Osteoblast (primary cell): ENCODE results near the gene REG3A. TPM values are rescaled to one million over a fixed set of nuclear protein-coding genes. Genes with fewer than 3 reads are reported as not detected.

Experiments
- DNase-seq: peaks from one replicate; pipeline ENCODE4 v3.0.0; 2011; ENCODE audit warnings: low spot score, mixed read lengths; ENCODE audit not compliant: insufficient read length; ENCODE audit errors: missing footprints
- H2AFZ ChIP-seq: 2 replicates; pipeline ENCODE4 v1.6.0; 2011; ENCODE audit warnings: mild to moderate bottlenecking, low read length
- H3K27ac ChIP-seq: 2 replicates; pipeline ENCODE4 v1.5.1; 2011; ENCODE audit warnings: mild to moderate bottlenecking, low read depth, low read length, moderate library complexity
- H3K27me3 ChIP-seq: 2 replicates; pipeline ENCODE4 v1.6.0; 2012; ENCODE audit warnings: mild to moderate bottlenecking, control low read depth, inconsistent platforms, low read length, moderate library complexity; ENCODE audit not compliant: insufficient read depth
- H3K36me3 ChIP-seq: 2 replicates; pipeline ENCODE4 v1.5.1; 2011; ENCODE audit warnings: mild to moderate bottlenecking, low read length, control low read depth, moderate library complexity; ENCODE audit not compliant: insufficient read depth
- H3K4me1 ChIP-seq: 2 replicates; pipeline ENCODE4 v1.5.1; 2011; ENCODE audit warnings: mild to moderate bottlenecking, low read length, control low read depth, moderate library complexity; ENCODE audit not compliant: insufficient read depth
- H3K4me2 ChIP-seq: 2 replicates; pipeline ENCODE4 v1.6.0; 2011; ENCODE audit warnings: mild to moderate bottlenecking, low read length; ENCODE audit not compliant: insufficient read depth
- H3K4me3 ChIP-seq: fragments of 200-600 bp; sonication (generic); 3 replicates; pipeline ENCODE4 v1.5.1; 2012; ENCODE audit warnings: mild to moderate bottlenecking, low read length, inconsistent platforms; ENCODE audit not compliant: insufficient read depth
- H3K79me2 ChIP-seq: 2 replicates; pipeline ENCODE4 v1.6.0; 2012; ENCODE audit warnings: mild to moderate bottlenecking, low read length, control low read depth, inconsistent platforms; ENCODE audit not compliant: insufficient read depth
- H3K9me3 ChIP-seq: 2 replicates; pipeline ENCODE4 v1.5.1; 2011; ENCODE audit warnings: low read depth, low read length, control low read depth
- H4K20me1 ChIP-seq: 2 replicates; pipeline ENCODE4 v1.6.0; 2012; ENCODE audit warnings: mild to moderate bottlenecking, low read length, control low read depth; ENCODE audit not compliant: insufficient read depth
- total RNA-seq: library from RNA; depleted of rRNA; stranded (reverse); fragments of >200 nt; gene quantifications from 2 replicates; pipeline ENCODE4 v1.2.3, GENCODE V29; 2012
- TF ChIP-seq, protein P1 (sequence below): IDR thresholded peaks from 2 replicates; pipeline ENCODE4 v1.5.1; 2011; ENCODE audit warnings: mild to moderate bottlenecking, low read depth, low read length, moderate library complexity; ENCODE audit errors: extremely low read depth

REG3A gene
- total RNA-seq, 1 donor: not detected

DNA sequence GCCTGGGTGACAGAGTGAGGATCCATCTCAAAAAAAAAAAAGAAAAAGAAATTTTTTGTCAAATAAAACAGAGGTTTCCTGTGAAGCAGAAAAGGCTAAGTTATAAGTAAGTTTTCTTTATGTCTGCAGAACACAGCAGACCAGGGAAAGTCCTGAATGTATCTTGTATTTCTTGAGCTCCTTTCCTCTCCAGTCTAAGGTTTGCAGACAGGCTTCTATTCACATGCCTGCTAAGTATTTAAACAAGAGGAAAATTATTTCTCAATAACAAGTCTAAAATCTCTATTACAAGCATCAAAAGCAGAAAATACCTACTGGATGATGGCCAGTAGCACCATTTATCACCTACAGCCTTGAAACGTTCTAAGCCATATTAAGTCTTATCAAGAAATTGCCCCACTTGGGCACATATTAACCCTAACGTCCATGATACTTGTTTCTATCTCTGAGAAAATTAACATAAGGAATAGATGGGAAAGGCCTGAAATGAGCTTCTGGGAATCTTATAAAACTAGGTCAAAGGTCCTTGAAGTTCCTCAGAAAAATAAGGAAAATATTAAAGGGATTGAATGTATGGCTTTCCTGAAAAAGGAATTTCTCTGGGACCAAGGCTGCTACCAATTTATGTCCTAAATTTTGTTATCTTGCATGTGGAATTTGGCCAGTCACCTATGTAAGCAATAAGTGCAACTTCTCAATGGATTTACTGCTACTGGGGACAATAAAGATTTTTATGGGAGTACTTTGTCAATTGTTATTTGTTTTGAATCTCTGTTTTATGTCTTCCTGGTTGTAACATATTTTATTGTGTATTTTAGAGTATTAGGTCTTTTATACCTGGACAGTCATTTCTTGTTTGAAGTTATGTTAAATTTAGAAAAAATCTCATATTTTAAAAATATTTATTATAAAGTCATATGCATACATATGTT lies 42.3 kb downstream of the REG3A start:
- Histone ChIP-seq H2AFZ (no peak overlapping the region), H3K27ac (no peak overlapping the region), H3K36me3 (no peaks in the 10 kb centered on the region), H3K4me3 (no peak overlapping the region), H3K27me3 (no peaks in the 10 kb centered on the region), H3K4me2 (no peak overlapping the region), H3K79me2 (no peaks in the 10 kb centered on the region), H3K9me3 (no peaks in the 10 kb centered on the region), H3K4me1 (no peaks in the 10 kb centered on the region), H4K20me1 (no peaks in the 10 kb centered on the region)
- DNase-seq: no peak
- TF ChIP-seq, protein P1, sequence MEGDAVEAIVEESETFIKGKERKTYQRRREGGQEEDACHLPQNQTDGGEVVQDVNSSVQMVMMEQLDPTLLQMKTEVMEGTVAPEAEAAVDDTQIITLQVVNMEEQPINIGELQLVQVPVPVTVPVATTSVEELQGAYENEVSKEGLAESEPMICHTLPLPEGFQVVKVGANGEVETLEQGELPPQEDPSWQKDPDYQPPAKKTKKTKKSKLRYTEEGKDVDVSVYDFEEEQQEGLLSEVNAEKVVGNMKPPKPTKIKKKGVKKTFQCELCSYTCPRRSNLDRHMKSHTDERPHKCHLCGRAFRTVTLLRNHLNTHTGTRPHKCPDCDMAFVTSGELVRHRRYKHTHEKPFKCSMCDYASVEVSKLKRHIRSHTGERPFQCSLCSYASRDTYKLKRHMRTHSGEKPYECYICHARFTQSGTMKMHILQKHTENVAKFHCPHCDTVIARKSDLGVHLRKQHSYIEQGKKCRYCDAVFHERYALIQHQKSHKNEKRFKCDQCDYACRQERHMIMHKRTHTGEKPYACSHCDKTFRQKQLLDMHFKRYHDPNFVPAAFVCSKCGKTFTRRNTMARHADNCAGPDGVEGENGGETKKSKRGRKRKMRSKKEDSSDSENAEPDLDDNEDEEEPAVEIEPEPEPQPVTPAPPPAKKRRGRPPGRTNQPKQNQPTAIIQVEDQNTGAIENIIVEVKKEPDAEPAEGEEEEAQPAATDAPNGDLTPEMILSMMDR: no peak

DNA sequence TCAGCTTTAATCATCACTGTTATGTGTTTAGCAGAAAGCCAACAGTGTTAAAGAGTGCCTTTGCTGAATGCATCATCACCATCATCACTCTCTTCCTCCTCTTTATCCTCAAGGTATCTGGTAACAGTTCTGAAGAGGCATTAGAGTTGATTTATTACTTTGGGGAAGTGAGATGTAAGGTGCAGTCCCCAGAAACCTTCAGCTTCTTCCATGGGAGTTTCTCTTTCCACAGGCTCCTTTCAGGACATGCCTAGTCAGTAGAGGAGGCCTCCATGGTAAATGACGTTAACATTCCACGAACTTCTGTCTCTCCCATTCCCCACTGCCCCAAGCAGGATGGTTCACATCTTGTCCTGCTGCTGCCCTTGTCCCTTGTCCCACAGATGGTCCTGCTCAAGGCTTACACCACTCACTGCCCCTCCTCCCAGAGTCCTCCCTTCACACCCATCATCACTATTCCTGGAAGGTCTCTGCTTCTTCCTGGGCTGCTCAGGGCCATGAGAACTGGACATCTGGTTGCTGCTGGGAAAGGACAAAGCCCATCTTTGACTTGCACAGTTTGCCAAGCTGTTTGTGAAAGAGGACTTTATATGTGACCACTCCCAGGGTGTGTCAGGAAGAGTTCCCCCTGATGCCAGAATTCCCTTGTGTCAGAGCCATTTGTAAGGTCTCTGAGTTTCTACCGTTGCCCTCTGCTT lies 44.6 kb downstream of the REG3A start:
- Histone ChIP-seq H4K20me1 (no peaks in the 10 kb centered on the region), H3K4me1 (no peaks in the 10 kb centered on the region), H3K27ac (no peak overlapping the region), H3K36me3 (no peaks in the 10 kb centered on the region), H3K4me3 (no peak overlapping the region), H3K79me2 (no peaks in the 10 kb centered on the region), H3K4me2 (no peak overlapping the region), H2AFZ (no peak overlapping the region), H3K9me3 (no peaks in the 10 kb centered on the region), H3K27me3 (no peaks in the 10 kb centered on the region)
- DNase-seq: no peak
- TF ChIP-seq, protein P1: no peak

DNA sequence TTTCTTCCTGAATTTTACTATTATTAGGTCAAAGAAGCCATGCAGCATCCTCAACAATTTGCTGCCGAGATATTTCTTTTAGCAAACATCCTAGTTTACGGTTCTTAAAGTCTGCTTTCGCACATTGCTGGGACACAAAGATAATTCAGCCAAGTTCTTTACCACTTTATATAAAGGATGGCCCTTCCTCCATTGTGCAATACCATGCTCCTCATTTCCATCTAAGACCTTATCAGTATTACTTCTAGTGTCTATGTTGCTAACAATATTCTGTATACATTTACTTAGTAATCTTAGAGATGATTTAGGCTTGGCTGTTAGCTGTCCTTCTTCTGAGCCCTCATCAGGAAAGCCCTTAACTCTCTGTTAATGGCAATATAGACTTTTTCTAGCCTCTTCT lies 47.3 kb downstream of the REG3A start:
- H3K9me3 ChIP-seq: no peaks in the 10 kb centered on the region
- H3K79me2 ChIP-seq: no peaks in the 10 kb centered on the region
- TF ChIP-seq, protein P1: no peak
- no peak overlapping the region for H3K4me3 ChIP-seq
- no peaks in the 10 kb centered on the region for H3K36me3 ChIP-seq
- no peaks in the 10 kb centered on the region for H4K20me1 ChIP-seq
- no peak overlapping the region for H2AFZ ChIP-seq
- no peaks in the 10 kb centered on the region for H3K4me1 ChIP-seq
- H3K27ac ChIP-seq: no peak overlapping the region
- no peaks in the 10 kb centered on the region for H3K27me3 ChIP-seq
- no peak for DNase-seq
- H3K4me2 ChIP-seq: no peak overlapping the region

Other genes with a start within 250 kb of the REG3A start
- not detected in 2 replicates for gene REG3G, start 134.1 kb downstream of the REG3A start, total RNA-seq
- gene REG1B, start 71.8 kb downstream of the REG3A start, total RNA-seq: not detected in 2 replicates
- gene REG1A, start 39.3 kb downstream of the REG3A start, total RNA-seq: not detected in 2 replicates